Common myeloid progenitor, CD34-positive (primary cell): Measurements from ENCODE around the gene ZCCHC7.

Experiments
- CTCF ChIA-PET: fragments of 350-600 bp; sonication (Branson Sonifier 250); formaldehyde crosslinking; loops from one replicate; lab custom pipeline; 2021; ENCODE audit warnings: antibody characterized with exemption; lab: Charles Lee
- POLR2A ChIA-PET: fragments of 350-600 bp; sonication (Branson Sonifier 250); formaldehyde crosslinking; loops from one replicate; lab custom pipeline; 2021; ENCODE audit warnings: antibody characterized with exemption; lab: Charles Lee
- DNase-seq, 3 donors: peaks; one replicate each; pipeline versions ENCODE4 v3.0.0 to v3.0.0-alpha.2; 2013
- H3K27ac ChIP-seq, 2 experiments: 1 replicate in 1 of 2; 2 replicates in 1 of 2; pipeline ENCODE4 v1.7.0; 2013; ENCODE audit warnings: inconsistent platforms in 2 of 2, low read length in 2 of 2, mild to moderate bottlenecking in 2 of 2, low read depth in 1 of 2, moderate library complexity in 1 of 2; ENCODE audit not compliant: severe bottlenecking in 2 of 2, insufficient read depth in 1 of 2, poor library complexity in 1 of 2
- H3K27me3 ChIP-seq, 5 experiments: replicated peaks in 2 of 5; 1 replicate in 3 of 5; 2 replicates in 2 of 5; pipeline versions ENCODE4 v1.6.1 to v1.7.0; 2013; ENCODE audit warnings: low read length in 4 of 5, mild to moderate bottlenecking in 2 of 5, moderate library complexity in 2 of 5, inconsistent platforms in 1 of 5; ENCODE audit not compliant: insufficient read depth in 5 of 5, control insufficient read depth in 4 of 5
- H3K36me3 ChIP-seq, 4 experiments: 1 replicate in 2 of 4; 2 replicates in 2 of 4; pipeline versions ENCODE4 v1.6.1 to v1.7.0; 2013; ENCODE audit warnings: low read length in 3 of 4, control low read depth in 1 of 4, mild to moderate bottlenecking in 1 of 4; ENCODE audit not compliant: control insufficient read depth in 4 of 4, insufficient read depth in 4 of 4
- H3K4me1 ChIP-seq, 4 experiments: 1 replicate in 3 of 4; 2 replicates in 1 of 4; pipeline versions ENCODE4 v1.6.1 to v1.7.1; 2013; ENCODE audit warnings: low read length in 3 of 4, mild to moderate bottlenecking in 3 of 4, control low read depth in 1 of 4, inconsistent platforms in 1 of 4, moderate library complexity in 1 of 4; ENCODE audit not compliant: control insufficient read depth in 4 of 4, insufficient read depth in 4 of 4; ENCODE audit errors: control extremely low read depth in 1 of 4
- H3K4me3 ChIP-seq, 7 experiments: 1 replicate in 4 of 7; 2 replicates in 3 of 7; pipeline versions ENCODE4 v1.5.1 to v1.7.0; 2013; ENCODE audit warnings: mild to moderate bottlenecking in 7 of 7, low read length in 6 of 7, moderate library complexity in 6 of 7, inconsistent platforms in 2 of 7, low read depth in 2 of 7, control low read depth in 1 of 7; ENCODE audit not compliant: insufficient read depth in 4 of 7, control insufficient read depth in 1 of 7; ENCODE audit errors: extremely low read depth in 1 of 7
- H3K9me3 ChIP-seq, 5 experiments: 1 replicate in 4 of 5; 2 replicates in 1 of 5; pipeline versions ENCODE4 v1.6.1 to v1.7.1; 2013; ENCODE audit warnings: low read length in 4 of 5, mild to moderate bottlenecking in 2 of 5, inconsistent platforms in 1 of 5, low read depth in 1 of 5, moderate library complexity in 1 of 5; ENCODE audit not compliant: control insufficient read depth in 4 of 5, insufficient read depth in 2 of 5; ENCODE audit errors: control extremely low read depth in 1 of 5
- WGBS: methylation state at CpG from one replicate; pipeline ENCODE4 v1.1.5; 2013; ENCODE audit not compliant: insufficient coverage; 5-methylcytosine and 5-hydroxymethylcytosine counted together

The ZCCHC7 gene

DNA sequence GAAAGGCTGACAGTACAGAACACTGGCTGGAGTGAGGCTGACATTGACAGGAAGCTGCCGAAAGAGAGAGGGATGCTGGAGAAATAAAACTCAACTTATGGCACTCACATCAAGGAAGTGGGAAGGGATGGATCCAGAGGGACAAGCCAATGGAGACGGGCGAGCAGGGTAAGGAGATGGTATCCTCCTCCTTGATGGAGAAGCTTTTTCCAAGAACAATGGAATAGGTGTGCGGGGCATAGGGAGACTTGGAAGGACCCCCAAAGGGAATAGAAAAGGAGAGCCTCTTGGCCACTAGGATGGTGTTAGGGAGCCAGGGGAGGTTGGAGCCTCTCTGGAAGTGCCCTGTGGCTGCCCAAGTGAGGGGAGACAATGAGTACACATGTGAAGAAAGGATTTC, 243.8 kb downstream of the ZCCHC7 start:
- H3K9me3 ChIP-seq: no peaks in the 10 kb centered on the region
- no peak overlapping the region for H3K27ac ChIP-seq
- no peaks in the 10 kb centered on the region for H3K4me1 ChIP-seq
- peaks cover 0 to 3% (median 0%) of the 10 kb centered on the region in 4 experiments for H3K36me3 ChIP-seq
- H3K27me3 ChIP-seq: no peaks in the 10 kb centered on the region
- DNase-seq: no peak
- 97% methylated on average over 3 of the region's 4 CpGs for WGBS
- POLR2A ChIA-PET: interaction anchor here (1.2 kb wide), 1 partner anchor 23 kb away, joined by 3 read pairs; no protein-coding TSS in a partner anchor
- CTCF ChIA-PET: interaction anchor here (0.8 to 1.6 kb wide), 2 partner anchors 9 to 491 kb away, joined by 3 to 5 read pairs; no protein-coding TSS in a partner anchor
- no peak overlapping the region for H3K4me3 ChIP-seq

DNA sequence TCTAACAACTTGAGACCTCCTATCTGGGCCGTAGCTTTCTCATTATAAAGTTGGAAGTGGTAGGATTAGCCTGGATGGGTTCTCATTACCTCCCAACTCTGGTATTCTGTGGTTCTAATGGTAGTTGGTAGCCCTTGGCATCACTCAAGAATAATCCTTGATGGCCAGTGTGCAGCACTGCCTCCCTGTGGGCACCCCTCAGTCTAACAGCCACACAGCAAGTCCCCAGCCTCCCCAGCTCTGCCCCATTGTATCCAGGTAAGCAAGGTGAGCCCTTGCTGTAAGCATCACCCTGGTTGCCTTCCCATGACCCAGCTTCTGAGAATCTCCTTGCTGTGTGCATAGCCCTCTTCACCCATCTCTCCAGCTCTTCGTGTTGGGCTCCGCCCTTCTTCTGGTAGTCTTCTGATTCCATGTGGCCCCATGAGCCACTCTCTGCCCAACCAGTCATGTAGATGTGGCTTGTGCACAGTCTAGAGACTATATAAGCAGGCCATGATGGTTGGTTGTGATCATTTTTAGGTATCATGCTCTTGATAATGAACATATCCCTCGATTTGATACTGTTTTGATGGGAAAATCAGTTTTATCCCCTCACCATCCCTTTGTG, 244.5 kb downstream of the ZCCHC7 start:
- Histone ChIP-seq H3K27me3 (no peaks in the 10 kb centered on the region), H3K36me3 (no peaks in the 10 kb centered on the region), H3K4me1 (no peaks in the 10 kb centered on the region), H3K9me3 (no peaks in the 10 kb centered on the region), H3K4me3 (no peak overlapping the region), H3K27ac (no peak overlapping the region)
- 100% methylated on average over 4 of the region's 4 CpGs for WGBS
- CTCF ChIA-PET: interaction anchor here (1.0 to 1.6 kb wide), 2 partner anchors 10 to 42 kb away, joined by 4 to 5 read pairs; no protein-coding TSS in a partner anchor
- POLR2A ChIA-PET: no interaction called here
- DNase-seq: peak in 1 of 3 donors; percentile 17

DNA sequence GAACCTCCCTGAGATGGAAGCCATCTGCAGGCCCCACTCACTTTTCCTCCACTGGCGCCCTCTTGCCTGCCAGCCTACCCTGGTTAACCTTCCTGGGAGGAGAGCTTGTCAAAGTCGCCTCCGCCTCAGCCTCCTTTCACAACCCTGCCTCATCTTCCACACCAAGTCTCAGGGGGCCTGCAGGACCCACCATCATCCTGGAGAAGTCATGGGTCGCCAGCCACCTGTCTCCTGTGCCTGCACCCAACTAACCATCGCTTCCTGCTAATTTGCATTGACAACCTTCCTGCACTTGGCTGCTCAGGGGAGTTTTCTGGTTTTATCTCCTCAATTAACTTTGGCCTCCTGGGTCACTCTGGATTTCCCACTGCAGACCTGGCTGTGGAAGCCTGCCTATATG, 249.3 kb downstream of the ZCCHC7 start:
- 97% methylated on average over 5 of the region's 5 CpGs for WGBS
- POLR2A ChIA-PET: no interaction called here
- Histone ChIP-seq H3K4me3 (no peak overlapping the region), H3K4me1 (peaks cover 0 to 4% (median 3%) of the 10 kb centered on the region in 4 experiments), H3K27me3 (no peaks in the 10 kb centered on the region), H3K27ac (no peak overlapping the region), H3K36me3 (no peaks in the 10 kb centered on the region), H3K9me3 (no peaks in the 10 kb centered on the region)
- CTCF ChIA-PET: no interaction called here
- DNase-seq: peak in 2 of 3 donors; percentile 10 to 24

DNA sequence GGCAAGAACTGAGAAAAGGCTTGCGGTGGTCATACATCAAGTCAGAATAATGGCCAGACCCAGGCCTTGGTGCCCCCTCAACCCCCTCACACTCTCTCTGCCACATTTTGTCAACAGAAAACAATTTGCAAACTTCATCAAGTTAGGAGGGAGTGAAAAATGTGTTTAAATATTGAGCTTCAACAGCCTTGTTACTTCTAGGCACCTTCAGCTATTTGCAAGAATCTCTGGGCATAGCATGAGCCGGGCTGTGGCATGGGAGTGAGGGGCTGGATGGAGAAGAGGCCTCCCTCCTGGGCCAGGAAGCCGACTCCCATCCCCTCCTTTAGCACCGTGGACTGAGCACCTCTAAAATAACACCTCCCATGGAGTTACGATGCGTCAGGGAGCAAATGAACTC, 249.9 kb downstream of the ZCCHC7 start:
- Histone ChIP-seq H3K4me1 (peaks cover 0 to 4% (median 3%) of the 10 kb centered on the region in 4 experiments), H3K4me3 (no peak overlapping the region), H3K9me3 (no peaks in the 10 kb centered on the region), H3K27me3 (no peaks in the 10 kb centered on the region), H3K36me3 (no peaks in the 10 kb centered on the region), H3K27ac (no peak overlapping the region)
- no peak for DNase-seq
- POLR2A ChIA-PET: no interaction called here
- 77% methylated on average over 3 of the region's 6 CpGs for WGBS
- CTCF ChIA-PET: no interaction called here

DNA sequence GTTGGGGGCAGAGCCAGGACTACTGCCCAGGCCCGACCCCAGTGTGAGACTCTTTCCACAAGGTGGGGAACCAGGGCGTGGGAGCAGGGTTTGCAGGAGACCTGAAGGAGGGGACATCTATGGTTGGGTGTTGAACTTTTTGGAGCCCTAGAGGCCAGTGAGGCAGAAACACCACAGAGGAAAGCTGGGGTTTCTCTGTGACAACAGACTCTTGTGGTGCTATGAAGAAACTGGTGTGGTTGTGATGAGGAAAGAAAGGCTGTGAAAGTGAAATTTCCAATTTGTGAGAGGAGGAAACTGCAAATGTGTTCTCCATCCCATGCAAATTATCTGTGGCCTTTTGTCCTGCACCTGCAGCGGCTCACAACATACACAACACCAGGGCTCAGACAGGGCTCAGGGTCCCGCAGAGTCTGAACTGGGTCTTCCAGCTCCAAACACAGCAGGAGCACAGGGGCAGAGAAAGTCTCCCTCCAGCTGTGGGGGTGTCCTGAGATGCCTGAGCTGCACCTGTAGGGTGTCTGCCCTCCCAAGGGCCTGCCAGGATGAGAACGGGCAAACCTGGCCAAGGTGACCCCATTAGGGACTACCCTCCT, 250.7 kb downstream of the ZCCHC7 start:
- DNase-seq: peak in 2 of 3 donors; percentile 4 to 21
- Histone ChIP-seq H3K4me3 (no peak overlapping the region), H3K27me3 (no peaks in the 10 kb centered on the region), H3K27ac (no peak overlapping the region), H3K4me1 (peaks cover 0 to 4% (median 3%) of the 10 kb centered on the region in 4 experiments), H3K9me3 (no peaks in the 10 kb centered on the region), H3K36me3 (no peaks in the 10 kb centered on the region)
- CTCF ChIA-PET: no interaction called here
- POLR2A ChIA-PET: no interaction called here
- WGBS: 77% methylated on average over 4 of the region's 5 CpGs

DNA sequence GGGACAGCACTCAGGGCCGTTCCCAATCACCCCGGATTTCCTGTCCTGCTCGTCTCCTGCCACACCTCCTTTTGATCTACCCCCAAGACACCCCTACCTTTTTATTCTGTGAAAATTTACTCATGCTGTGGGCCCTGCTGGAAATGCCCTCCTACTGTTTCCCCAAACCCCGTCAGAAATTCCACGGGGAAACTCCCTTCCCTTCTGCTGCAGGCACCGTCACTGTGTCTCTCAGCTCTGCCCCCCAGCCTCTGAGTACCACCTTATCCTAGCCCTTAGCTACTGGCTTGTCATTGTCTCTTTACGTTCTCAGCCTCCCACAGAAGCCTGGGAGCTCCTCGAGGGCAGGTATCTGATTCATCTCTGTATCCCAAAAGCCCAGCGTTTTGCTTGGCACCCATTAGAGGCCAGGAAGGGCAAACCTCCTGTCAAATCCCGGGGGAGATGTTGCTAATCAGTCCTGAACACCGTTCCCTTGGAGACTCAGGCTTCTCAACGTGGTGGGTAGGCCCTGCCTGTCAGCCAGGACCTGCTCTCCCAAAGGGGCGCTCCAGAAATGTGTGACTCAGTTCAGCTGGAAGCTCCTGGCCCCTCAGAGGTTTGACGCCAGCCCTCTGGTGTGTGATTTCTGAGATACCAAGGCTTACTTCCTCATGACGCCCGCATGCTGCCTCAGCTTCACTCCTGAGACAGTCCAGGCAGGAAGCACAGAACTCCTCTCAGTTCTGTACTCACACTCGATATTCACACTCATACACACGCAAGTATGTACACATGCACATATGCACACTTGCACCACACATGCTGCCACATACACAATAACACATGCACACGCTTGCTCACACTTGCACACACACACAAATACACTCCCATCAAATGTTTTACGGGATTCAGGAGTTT, 251.4 kb downstream of the ZCCHC7 start:
- DNase-seq: peak in 2 of 3 donors; percentile 30 to 39
- Histone ChIP-seq H3K36me3 (no peaks in the 10 kb centered on the region), H3K9me3 (no peaks in the 10 kb centered on the region), H3K4me3 (no peak overlapping the region), H3K4me1 (peaks cover 0 to 4% (median 3%) of the 10 kb centered on the region in 4 experiments), H3K27me3 (no peaks in the 10 kb centered on the region), H3K27ac (no peak overlapping the region)
- ChIA-PET CTCF (interaction anchor here (1.3 kb wide), 1 partner anchor 49 kb away, joined by 3 read pairs; no protein-coding TSS in a partner anchor), POLR2A (no interaction called here)
- 59% methylated on average over 18 of the region's 20 CpGs for WGBS
